Measurements from ENCODE around the gene CCDC112. TPM values are rescaled to one million over a fixed set of nuclear protein-coding genes. Genes with fewer than 3 reads are reported as not detected.

Gene CCDC112
- total and polyA plus RNA-seq, 9 of the 15 experiments (the other 6 are each of a cell fraction or from before 2014, with no cell fraction given), result 3.3 to 15.3 (median 7.4) TPM

GRCh38 chr5:115296124-115297022, at the start of gene CCDC112 (continued):
- TF ChIP-seq CBFB (CRISPR knock-in tag; IDR thresholded peaks at IDR 0.05), result no peak
- TF ChIP-seq SMAD2 (IDR thresholded peaks at IDR 0.05; ENCODE audit: low read depth, low read length), result no peak
- TF ChIP-seq ETS1 (conservative IDR thresholded peaks at IDR 0.05; ENCODE audit: control insufficient read depth, low read depth, low read length), result no peak; the same call in 1 of the 2 replicates
- TF ChIP-seq ETV5 (CRISPR knock-in tag; IDR thresholded peaks at IDR 0.05; ENCODE audit: low read depth), result no peak
- TF ChIP-seq CSDE1 (IDR thresholded peaks at IDR 0.05), result no peak
- no peak for TF ChIP-seq ILK (tag; IDR thresholded peaks at IDR 0.05; ENCODE audit: borderline replicate concordance, low read depth)
- no peak for TF ChIP-seq LEF1 (IDR thresholded peaks at IDR 0.05)
- TF ChIP-seq NKRF (IDR thresholded peaks at IDR 0.05; ENCODE audit: borderline replicate concordance), result no peak
- no peak for TF ChIP-seq ZMIZ1 (IDR thresholded peaks at IDR 0.05; ENCODE audit: low read depth in 2 of 2, low read length in 2 of 2)
- no peak for TF ChIP-seq ZNF717 (CRISPR knock-in tag; IDR thresholded peaks at IDR 0.05)
- TF ChIP-seq DACH1 (IDR thresholded peaks at IDR 0.05; ENCODE audit: partially characterized antibody), result no peak
- TF ChIP-seq POU5F1 (IDR thresholded peaks at IDR 0.05; ENCODE audit: borderline replicate concordance, low read depth, low read length, partially characterized antibody), result no peak
- no peak for TF ChIP-seq ZNF561 (CRISPR knock-in tag; conservative IDR thresholded peaks at IDR 0.05)
- TF ChIP-seq PYGO2 (tag; IDR thresholded peaks at IDR 0.05), result no peak
- TF ChIP-seq GABPA (tag; conservative IDR thresholded peaks at IDR 0.05; ENCODE audit: low read depth), result no peak
- no peak for TF ChIP-seq MLX (CRISPR knock-in tag; conservative IDR thresholded peaks at IDR 0.05)
- no peak for TF ChIP-seq HMG20B (CRISPR knock-in tag; IDR thresholded peaks at IDR 0.05)
- TF ChIP-seq HMGXB4 (CRISPR knock-in tag; IDR thresholded peaks at IDR 0.05), result no peak

All from K562 (cell line).